Glutamatergic neuron (in vitro differentiated cells): Measurements from ENCODE around the gene FES. TPM values are rescaled to one million over a fixed set of nuclear protein-coding genes. Genes with fewer than 3 reads are reported as not detected.

Source experiments
- DNase-seq: peaks from one replicate; pipeline ENCODE4 v3.0.0; 2022
- H3K27ac Mint-ChIP-seq: one replicate; pipeline ENCODE4 v1.8.0; 2020; ENCODE audit warnings: mild to moderate bottlenecking, mixed read lengths, inconsistent platforms; ENCODE audit not compliant: unreplicated experiment
- H3K27me3 Mint-ChIP-seq: one replicate; pipeline ENCODE4 v1.8.0; 2020; ENCODE audit warnings: mild to moderate bottlenecking, moderate library complexity, mixed read lengths, inconsistent platforms; ENCODE audit not compliant: unreplicated experiment
- H3K36me3 Mint-ChIP-seq: one replicate; pipeline ENCODE4 v1.8.0; 2020; ENCODE audit warnings: mild to moderate bottlenecking, mixed read lengths, inconsistent platforms; ENCODE audit not compliant: unreplicated experiment
- H3K4me1 Mint-ChIP-seq: one replicate; pipeline ENCODE4 v1.8.0; 2020; ENCODE audit warnings: mild to moderate bottlenecking, low read depth, mixed read lengths, inconsistent platforms; ENCODE audit not compliant: unreplicated experiment
- H3K4me3 Mint-ChIP-seq: one replicate; pipeline ENCODE4 v1.8.0; 2020; ENCODE audit warnings: mild to moderate bottlenecking, mixed read lengths, inconsistent platforms; ENCODE audit not compliant: unreplicated experiment
- H3K9me3 Mint-ChIP-seq: one replicate; pipeline ENCODE4 v1.8.0; 2020; ENCODE audit warnings: mild to moderate bottlenecking, moderate library complexity, mixed read lengths, inconsistent platforms; ENCODE audit not compliant: unreplicated experiment
- CTCF ChIP-seq: fragments of 200-600 bp; sonication (generic); IDR thresholded peaks from one replicate; pipeline ENCODE4 v1.5.0; 2021; ENCODE audit not compliant: partially characterized antibody, unreplicated experiment
- total RNA-seq: library from RNA; stranded (reverse); fragmentation: NEBNext Ultra II Directional; extraction: Animal tissue kit (Norgen Biotek cat#: 25700); gene quantifications from one replicate; pipeline ENCODE4 v1.2.1, GENCODE V29; 2021; ENCODE audit not compliant: unreplicated experiment

Gene FES
- total RNA-seq, 1 donor from 2014 or later = 3.3 TPM

GRCh38 chr15:90913398-90913944 lies 29.2 kb downstream of the FES start:
- Mint-ChIP-seq H3K36me3 (peaks cover 4% of the 10 kb centered on the region), H3K9me3 (peaks cover 13% of the 10 kb centered on the region), H3K4me3 (no peak overlapping the region), H3K27ac (peak overlapping the region; percentile 75), H3K4me1 (peaks cover 27% of the 10 kb centered on the region), H3K27me3 (peaks cover 3% of the 10 kb centered on the region)
- no peak for TF ChIP-seq CTCF
- DNase-seq = no peak

- no peak for TF ChIP-seq CTCF
- Mint-ChIP-seq H3K27me3 (peaks cover 3% of the 10 kb centered on the region), H3K36me3 (peaks cover 5% of the 10 kb centered on the region), H3K27ac (peak overlapping the region; percentile 89), H3K4me3 (peak overlapping the region; percentile 53), H3K4me1 (peaks cover 27% of the 10 kb centered on the region), H3K9me3 (peaks cover 13% of the 10 kb centered on the region)
- DNase-seq = no peak
Observed at GRCh38 chr15:90914305-90915080, 30.2 kb downstream of the FES start.

- peak overlapping the region; percentile 53 for H3K4me3 Mint-ChIP-seq
- DNase-seq = peak; percentile 44
Observed at GRCh38 chr15:90915216-90915807, 31.0 kb downstream of the FES start.

DNA sequence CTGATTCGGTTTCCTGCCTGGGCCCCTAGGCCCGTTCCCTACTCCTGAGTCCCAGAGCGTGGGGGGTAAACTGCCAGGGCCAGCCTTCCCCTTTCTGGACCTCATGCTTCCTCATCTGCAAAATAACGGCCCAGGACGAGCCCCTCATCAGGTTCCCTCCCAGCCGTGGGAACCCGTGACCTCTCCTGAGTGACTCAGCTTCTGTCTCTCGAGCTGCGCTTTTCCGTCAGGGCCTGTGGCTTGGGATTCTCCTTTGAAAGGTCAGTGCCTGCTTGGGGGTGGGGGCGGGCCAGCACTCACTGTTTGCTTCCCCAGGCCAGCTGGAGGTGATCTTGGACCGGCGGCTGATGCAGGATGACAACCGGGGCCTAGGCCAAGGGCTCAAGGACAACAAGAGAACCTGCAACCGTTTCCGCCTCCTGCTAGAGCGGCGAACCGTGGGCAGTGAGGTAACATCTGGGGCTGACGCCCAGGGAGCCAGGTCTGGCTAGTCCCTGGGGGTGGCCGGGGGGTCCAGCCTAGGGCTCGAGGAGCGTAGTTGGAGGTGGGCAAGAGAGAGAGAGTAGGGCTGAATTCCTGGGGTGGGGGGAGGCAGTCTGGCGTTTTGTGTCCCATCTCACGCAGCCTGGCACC lies 31.6 kb downstream of the FES start:
- Mint-ChIP-seq H3K9me3 (peaks cover 16% of the 10 kb centered on the region), H3K36me3 (peaks cover 5% of the 10 kb centered on the region), H3K4me1 (peaks cover 27% of the 10 kb centered on the region), H3K27me3 (peaks cover 7% of the 10 kb centered on the region), H3K27ac (peak overlapping the region; percentile 89), H3K4me3 (peak overlapping the region; percentile 53)
- TF ChIP-seq CTCF = no peak
- no peak for DNase-seq

More at GRCh38 chr15:90915216-90915807, 31.0 kb downstream of the FES start:
- TF ChIP-seq CTCF = no peak
- H3K27me3 Mint-ChIP-seq = peaks cover 7% of the 10 kb centered on the region
- peaks cover 5% of the 10 kb centered on the region for H3K36me3 Mint-ChIP-seq
- H3K27ac Mint-ChIP-seq = peak overlapping the region; percentile 89
- H3K9me3 Mint-ChIP-seq = peaks cover 16% of the 10 kb centered on the region
- H3K4me1 Mint-ChIP-seq = peaks cover 27% of the 10 kb centered on the region
